H1 (cell line): Measurements from ENCODE around the gene C19orf67. TPM values are rescaled to one million over a fixed set of nuclear protein-coding genes. Genes with fewer than 3 reads are reported as not detected.

Experiments
- CTBP2 ChIP-seq: IDR thresholded peaks from 2 replicates; pipeline ENCODE4 v1.7.0; 2011; ENCODE audit warnings: borderline replicate concordance, mild to moderate bottlenecking, moderate library complexity, mixed read lengths, low read length; ENCODE audit not compliant: insufficient read depth, insufficient read length
- CTCF ChIP-seq, 3 experiments: IDR thresholded peaks; 1 replicate in 2 of 3; 2 replicates in 1 of 3; pipeline versions ENCODE4 v1.5.1 to v1.6.1; 2011; ENCODE audit warnings: low read length in 3 of 3, mild to moderate bottlenecking in 3 of 3, inconsistent platforms in 2 of 3, low read depth in 1 of 3, moderate library complexity in 1 of 3; ENCODE audit not compliant: insufficient read depth in 1 of 3; ENCODE audit errors: control extremely low read depth in 1 of 3
- KDM4A ChIP-seq: IDR thresholded peaks from one replicate; pipeline ENCODE4 v1.7.1; 2012; ENCODE audit warnings: low read depth, mild to moderate bottlenecking, moderate library complexity, low read length, inconsistent platforms; ENCODE audit not compliant: severe bottlenecking
- POLR2A ChIP-seq, 2 experiments: IDR thresholded peaks; 1 replicate in 1 of 2; 2 replicates in 1 of 2; pipeline ENCODE4 v1.6.1; 2011; ENCODE audit warnings: low read depth in 2 of 2, low read length in 2 of 2, mild to moderate bottlenecking in 2 of 2; ENCODE audit errors: control extremely low read depth in 1 of 2
- polyA plus RNA-seq, 7 experiments: library from polyadenylated mRNA; depleted of rRNA in 3 of 7; stranded (reverse) in 5 of 7; unstranded in 2 of 7; fragments of >200 nt in 5 of 7; fragments of 200-250 nt in 2 of 7; gene quantifications; 1 replicate in 5 of 7; 2 replicates in 1 of 7; 4 replicates in 1 of 7; pipeline versions ENCODE4 v1.2.1 to v1.2.3, GENCODE V29; 2011 to 2013; ENCODE audit warnings: missing spikeins in 2 of 7, mixed read lengths in 2 of 7
- total RNA-seq: library from RNA; stranded (reverse); fragmentation: NEBNext Ultra II Directional; extraction: Animal tissue kit (Norgen Biotek cat#: 25700); gene quantifications from 2 replicates; pipeline ENCODE4 v1.2.1, GENCODE V29; 2021

C19orf67 gene
- total and polyA plus RNA-seq, 2 of the 8 experiments (the other 6 are each of a cell fraction or from before 2014, with no cell fraction given), result 0.12 TPM; not detected in 1

DNA sequence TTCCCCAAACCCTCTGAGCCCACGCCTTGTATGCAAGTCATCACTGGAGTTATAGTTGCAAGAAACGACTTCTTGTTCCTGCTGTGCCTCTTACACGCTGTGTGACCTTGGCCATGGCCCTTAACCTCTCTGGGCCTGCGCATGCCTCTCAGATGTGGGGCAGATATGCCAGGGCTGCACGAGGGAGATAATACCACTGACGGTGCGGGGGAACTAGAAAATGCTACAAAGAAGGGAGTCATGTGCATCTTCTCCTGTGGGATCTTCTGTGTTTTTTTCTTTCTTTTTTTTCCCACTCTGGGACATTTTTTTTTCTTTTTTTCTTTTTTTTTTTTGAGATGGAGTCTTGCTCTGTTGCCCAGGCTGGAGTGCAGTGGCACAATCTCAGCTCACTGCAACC is 9.3 kb upstream of the C19orf67 start (continued):
- TF ChIP-seq CTCF (IDR thresholded peaks at IDR 0.05; ENCODE audit: control extremely low read depth in 1 of 3, insufficient read depth in 1 of 3, low read depth in 1 of 3, low read length in 3 of 3) (no peak), POLR2A (IDR thresholded peaks at IDR 0.05; ENCODE audit: control extremely low read depth in 1 of 2, low read depth in 2 of 2, low read length in 2 of 2) (no peak), KDM4A (no peak), CTBP2 (no peak)
- TF ChIP-seq, all 59 proteins: peak for 0
